NCI-H2171 treated with DMSO at 0.1 percent for 48 hours (cell line): ENCODE results near the gene E2F4.
A peak's percentile ranks its signal among the peaks of the same experiment; 100 is the strongest.

Source experiments
- DNase-seq: peaks from one replicate; lab custom pipeline; 2025; lab: John Stamatoyannopoulos, UW

The E2F4 gene

DNA sequence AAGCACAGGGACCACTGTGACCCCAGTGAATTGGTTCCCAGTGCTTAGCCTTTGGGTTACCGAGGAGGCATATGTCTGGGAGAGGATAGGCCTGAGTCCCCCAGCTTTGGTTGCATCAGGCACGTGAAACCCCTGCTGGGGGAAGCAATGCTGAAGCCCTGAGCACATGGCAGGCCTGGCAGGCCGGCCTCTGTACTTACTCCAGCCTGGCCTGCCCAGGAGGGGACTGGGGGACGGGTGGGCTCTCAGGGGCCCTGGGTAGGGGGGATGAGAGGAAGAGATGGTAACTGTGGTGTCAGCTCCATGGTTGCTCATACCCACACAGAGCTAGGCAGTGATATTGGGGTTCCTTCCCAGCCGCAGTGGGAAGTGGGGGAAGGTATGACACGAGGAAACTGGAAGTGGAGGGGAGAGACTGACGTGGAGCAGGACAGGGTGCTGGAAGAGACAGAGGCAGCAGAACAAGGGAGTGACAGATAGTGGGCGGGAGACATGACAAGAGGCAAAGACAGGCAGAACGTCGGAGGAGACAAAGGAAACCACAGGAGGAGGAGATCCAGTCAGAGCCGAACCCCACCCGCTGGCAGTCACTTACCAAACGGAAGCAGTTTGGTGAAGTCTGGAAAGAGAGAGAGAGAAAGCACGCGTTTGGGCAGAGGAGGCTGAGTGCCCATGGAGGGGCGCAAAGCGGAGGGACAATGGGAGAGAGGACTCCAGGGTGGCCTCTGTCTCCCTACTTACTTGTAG, 44.0 kb downstream of the E2F4 start:
- no peak for DNase-seq

DNA sequence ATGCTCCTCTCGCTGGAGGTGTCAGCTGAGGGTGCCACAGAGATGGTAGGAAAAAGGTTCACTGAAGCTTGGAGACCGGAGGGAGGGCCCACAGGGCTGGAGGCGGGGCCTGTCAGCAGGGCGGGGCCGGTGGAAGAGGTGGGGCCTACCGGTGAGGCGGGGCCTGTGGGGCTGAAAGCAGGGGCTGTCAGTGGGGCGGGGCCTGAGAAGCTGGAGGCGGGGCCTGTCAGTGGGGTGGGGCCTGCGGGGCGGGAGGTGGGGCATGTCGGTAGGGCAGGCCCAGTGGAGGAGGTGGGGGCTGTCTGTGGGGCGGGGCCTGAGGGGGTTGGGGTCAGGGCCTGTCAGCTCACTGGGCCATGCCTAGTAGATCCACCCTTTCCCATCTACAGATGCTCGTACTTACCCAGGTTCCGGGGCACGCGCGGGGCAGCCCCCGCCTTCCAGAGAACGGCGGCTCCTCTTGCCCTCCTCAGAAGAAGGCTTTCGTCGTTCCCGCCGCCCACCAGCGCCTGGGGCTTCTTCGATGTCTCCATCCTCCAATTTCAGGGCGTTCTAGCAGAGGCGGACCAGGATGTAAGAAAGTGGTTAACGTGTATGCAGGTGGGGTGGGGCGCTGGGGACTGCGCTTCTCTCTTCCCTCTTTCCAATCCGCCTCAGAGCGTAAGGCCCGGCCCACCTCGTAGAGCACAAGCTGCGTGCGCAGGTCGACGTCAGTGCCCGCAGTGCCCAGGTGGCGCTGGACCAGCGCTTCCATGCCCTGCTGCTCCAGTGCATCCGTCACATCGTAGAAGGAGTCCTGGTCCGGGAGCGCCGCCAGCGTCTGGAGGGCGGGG, 44.8 kb downstream of the E2F4 start:
- DNase-seq, result no peak

DNA sequence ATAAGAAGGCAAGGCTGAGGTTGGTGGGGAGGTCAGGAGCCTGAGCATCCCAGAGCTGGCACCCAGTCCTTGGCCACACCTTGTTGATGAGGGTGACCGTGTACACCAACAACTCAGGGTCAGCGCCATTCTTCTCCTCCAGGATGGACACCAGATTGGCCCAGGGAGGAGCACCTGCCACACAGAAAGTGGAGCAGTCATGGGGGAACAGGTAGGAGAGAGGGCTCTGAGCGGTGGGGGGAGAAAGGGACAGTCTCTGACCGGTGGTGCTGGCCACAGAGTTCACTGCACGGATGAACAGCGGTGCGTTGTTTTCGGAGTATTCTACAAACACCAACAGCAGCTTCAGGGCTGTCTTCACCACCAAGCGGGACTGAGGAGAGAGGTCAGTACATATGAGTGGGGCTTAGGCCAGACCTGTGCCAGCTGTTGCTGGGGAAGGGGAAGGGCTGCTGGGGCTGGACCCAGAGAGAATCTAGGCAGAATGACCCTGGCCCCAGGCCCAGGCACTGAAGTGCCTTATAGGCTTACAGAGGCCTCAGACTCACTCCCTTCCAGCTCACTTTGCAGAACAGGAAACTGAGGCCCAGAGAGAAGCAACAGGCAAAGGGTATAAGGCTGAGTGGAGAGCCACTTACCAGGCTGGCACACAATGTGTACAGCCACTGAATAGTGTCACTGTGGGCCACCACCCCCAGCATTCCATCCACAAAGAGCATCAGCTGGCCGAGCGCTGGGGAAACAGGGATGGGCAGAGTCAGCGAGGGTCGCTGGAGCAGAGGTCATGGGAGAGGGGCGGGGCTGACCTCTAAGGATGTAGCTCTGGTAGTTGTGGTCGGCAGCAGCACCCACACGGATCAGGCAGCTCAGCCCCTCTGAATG, 45.7 kb downstream of the E2F4 start:
- DNase-seq, result no peak

DNA sequence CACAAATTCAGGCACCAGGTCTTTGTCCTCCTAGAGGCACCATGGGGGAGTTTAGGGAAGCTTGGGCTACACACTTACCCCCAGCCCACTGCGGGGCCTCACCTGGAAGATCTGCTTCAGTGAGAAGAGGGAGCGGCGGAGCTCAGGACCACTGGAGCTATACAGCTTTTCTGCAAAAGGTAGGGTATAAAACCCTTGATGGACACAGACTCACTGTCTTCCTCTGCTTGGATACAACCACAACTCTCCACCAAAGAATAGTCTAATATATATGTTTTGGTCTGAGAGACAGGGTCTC, 46.3 kb downstream of the E2F4 start:
- DNase-seq, result no peak

DNA sequence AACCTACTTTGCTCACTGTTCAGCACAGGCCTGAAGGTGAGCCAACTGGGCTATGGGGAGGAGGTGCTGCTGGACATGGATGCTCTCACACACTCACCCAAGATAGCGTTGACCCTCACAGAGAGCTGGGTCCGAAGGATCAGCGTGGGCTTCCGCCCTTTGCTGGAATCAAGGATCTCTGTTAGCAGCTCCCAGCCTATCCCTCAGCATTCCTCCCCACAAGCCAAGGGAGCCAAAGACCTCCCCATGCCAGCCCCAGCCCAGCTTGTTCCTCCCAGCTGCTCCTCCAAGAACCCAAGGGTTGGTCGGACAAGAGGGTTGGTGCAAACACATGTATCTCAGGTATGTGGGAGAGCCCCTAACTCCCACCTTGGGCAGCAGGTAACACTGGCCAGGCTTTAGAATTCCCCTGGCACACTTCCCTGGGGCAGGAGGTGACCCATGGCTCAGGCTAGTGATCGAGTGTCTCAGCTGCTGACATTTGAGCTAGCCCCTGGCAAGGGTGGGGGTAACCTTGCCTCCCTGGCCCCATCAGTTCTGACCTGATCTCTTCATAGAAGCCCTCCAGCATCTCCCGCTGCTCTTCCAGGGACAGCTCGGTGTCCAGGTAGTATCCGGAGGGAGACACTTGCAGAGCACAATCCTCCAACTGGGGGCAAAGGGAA, 47.0 kb downstream of the E2F4 start:
- DNase-seq, result no peak

DNA sequence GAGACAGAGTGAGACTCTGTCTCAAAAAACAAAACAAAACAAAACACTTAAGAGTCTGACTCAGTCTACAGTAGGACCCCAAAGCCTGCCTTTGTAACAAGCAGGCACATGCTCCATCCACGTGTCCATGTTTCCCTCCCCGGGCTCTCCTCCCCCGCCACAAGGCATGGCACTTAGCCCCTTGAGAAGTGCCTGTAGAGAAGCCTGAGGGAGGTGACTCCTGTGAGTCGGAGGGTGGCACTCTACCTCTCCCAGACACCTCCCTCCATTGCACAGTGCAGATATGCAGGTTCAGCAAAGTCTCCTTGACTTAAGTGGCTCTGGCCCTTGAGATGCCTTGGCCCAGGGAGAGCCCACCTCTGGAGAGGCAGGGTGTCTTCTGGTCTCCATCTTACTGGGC, 48.6 kb downstream of the E2F4 start:
- no peak for DNase-seq

DNA sequence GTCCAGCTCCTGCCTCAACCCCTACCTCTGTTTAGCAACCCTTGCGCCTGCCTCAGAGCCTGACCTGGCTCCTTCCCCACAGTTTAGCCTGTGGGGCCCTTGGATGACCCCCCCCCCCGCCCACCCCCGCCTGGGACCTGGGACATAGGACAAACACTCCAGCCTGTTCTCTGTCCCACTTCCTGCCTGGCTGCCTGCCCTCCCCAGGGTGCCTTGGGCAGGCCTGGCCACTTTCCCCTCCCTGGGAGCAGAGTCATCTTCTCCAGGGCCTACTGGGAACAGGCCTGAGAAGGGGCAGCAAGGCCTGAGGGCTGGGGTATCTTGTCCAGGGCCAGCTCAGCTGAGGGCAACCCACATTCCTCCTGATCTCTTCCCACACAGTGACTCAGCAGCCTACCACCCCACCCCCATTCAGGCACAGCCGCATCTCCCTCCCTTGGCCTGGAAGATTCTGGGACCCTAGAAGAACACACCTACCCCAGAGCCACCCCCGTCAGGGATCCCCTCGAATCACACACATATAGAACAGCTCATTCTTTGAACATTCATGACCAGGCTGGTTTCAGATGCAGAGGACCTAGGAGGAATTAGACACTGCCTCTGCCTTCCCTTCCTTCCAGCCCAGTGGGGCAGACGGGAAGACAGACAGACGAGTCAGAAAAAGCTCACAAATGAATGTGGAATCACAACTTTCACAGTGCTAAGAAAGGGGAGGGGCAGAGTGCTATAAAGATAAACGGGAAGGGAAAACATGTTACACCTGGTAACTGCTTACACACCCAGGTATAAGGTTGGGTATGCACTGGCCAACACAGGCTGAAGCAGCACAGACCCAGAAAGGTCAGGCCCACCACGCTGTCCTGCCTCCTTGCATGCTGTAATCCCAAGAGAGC, 49.3 kb downstream of the E2F4 start:
- DNase-seq, result no peak

DNA sequence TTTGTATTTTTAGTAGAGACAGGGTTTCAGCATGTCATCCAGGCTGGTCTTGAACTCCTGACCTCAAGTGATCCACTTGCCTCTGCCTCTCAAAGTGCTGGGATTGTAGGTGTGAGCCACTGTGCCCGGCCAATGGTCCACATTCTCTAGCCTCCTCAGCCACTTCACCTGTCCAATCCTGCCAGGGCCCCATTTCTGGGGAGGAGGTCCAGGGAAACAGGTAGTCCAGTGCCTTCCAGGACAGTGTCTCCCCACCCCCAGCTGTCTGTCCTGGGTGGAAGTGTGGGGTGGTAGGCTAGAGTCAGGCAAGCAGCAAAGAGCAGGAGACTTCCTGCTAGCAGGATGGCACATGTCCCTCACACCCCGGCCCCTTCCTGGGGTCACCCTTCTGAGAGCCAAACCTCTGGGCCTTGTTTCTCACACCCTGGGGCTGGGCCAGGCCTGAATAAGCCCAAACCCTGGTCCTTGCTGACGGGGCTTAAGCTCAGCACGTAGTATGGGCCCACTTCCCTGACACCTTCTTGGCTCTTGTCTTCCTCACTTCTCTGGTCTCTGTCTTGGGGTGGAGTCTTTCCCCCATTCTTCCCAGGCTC, 50.3 kb downstream of the E2F4 start:
- no peak for DNase-seq

DNA sequence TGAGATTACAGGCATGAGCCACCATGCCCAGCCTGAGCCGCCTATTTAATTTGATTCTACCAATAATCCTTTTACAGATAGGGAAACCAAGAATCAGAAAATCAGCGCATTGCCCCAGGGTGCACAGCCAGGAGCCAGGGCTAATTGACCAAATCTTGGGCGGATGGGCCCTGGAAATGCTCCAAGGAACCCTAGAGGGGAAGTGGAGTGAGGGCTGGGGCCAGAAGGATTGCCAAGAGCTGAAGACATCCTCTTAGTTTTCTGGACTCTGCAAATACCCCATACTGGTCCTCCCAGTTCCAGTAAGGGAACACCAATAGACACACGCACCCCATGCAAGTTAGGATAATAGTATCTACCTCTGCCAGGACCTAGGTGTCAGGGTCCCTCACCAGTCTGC, 51.5 kb downstream of the E2F4 start:
- no peak for DNase-seq

DNA sequence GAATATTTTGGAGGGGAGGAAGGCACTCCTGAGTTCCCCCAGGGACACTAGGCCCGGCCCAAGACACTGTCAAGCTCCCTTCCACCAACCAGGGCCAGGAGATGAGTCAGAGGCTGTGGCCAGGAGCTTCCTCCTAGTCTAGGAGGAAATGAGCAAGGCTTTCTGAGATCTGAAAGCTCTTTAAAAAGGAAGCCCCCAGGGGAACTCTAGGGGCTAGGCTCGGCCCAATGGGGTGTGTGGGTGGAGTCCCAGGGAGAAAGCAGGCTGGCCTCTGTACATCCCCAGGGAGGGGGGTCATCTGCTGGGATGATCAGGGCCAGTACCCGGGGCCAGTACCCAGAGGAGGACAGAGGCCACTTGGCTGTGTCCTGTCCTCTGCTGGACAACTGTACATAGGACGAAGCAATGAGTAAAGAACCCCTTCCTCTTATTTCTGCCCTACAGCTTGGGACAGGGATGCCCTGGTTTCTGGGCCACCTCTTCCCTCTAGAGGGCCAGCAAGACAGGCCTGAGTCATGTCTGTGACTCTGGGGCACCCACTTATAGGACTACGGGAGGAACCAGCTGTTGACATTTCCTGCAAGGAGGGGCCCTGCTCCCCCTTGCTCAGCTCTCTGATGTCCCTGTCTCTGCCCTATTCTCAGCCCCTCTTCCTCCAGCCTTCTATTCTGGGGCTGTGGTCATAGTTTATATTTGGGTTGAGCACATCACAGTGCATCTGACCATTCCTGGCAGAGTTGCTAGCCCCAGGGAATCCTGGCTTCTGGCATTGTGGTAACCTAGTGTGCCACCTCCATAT, 52.6 kb downstream of the E2F4 start:
- DNase-seq, result no peak

DNA sequence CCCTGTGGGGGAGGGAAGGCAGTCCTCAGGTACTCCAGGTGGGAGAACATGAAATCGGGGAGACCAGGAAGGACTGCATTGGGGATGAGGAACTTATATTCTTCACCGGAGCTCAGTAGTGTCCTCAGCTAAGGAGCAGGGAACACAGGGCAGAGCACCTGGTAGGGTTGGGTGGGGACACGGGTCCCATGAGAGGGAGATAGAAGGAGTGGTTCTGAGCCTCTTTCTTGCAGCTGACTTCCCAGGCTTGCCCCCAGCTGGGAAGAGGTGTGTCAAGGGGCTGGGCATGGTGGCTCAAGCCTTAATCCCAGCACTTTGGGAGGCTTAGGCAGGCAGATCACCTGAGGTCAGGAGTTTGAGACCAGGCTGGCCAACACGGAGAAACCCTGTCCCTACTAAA, 53.2 kb downstream of the E2F4 start:
- no peak for DNase-seq

DNA sequence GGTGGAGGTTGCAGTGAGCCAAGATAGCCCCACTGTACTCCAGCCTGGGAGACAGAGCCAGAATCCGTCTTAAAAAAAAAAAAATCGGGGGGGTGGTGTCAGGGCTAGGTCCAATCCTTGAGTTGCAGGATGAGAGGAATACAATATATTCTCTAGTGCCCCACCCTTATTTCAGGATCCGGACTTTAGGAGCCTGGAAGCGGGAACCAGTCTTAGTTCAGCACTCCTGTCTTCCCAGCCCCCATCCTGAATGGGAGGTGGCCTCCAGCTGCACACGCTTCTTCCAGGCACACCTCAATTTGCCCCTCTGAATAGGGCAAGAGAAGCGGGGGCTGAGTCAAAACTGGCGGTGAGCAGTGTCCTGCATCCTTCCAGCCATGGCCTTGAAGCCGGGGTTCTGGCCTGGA, 53.7 kb downstream of the E2F4 start:
- no peak for DNase-seq

DNA sequence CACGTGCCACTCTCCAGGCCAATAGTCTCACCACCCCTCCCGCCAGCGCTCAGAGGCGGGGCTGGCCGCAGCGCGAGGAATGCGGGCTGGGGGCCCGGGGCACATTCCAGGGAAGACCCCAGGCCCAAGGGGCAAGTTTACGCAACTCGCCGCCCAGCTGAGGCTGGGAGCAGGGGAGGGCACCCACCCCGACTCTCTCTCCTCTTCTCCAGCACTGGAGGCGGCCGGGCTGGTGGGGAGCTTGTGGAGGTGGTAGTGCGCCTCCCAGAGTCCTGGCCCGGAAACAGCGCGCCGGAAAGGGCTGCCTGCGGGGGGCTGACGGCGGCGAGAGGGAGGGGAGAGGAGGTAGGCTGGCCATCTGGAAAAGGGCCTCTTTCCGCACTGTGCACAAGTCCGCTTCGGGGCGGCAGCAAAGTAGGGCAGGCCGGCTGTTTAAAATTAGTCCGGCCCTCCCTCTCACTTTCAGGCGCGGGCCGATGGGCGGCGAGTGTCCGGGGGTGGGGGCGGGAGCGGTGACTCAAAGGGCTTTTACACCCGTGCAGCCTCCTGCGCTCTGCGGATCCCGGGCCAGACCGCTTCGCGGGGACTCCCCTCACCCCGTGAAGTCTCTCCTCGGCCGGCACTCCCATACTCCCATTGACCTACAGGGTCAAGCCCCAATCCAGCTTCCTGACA, 54.3 kb downstream of the E2F4 start:
- peak; percentile 22 for DNase-seq

DNA sequence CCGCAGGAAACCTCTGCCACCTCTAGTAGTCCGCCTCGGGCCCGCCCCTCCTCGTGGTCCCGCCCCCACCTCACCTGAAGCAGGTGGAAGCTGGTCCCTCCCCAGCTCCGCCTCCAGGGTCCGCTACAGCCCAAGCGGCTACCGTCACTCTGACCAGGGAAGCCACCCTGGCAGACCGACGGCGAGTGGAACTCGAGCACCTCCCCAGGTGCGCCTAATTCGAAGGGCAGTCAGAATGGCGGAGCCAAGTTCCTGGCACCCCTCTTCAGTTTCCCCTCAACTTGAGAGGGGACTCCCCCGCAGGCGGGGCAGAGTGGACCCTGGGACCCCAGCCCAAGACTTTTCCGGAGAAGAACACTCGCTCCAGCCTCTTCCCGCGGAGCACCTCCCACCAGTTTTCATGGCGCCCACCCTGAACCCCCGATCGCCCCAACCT, 54.8 kb downstream of the E2F4 start:
- peak; percentile 44 for DNase-seq

DNA sequence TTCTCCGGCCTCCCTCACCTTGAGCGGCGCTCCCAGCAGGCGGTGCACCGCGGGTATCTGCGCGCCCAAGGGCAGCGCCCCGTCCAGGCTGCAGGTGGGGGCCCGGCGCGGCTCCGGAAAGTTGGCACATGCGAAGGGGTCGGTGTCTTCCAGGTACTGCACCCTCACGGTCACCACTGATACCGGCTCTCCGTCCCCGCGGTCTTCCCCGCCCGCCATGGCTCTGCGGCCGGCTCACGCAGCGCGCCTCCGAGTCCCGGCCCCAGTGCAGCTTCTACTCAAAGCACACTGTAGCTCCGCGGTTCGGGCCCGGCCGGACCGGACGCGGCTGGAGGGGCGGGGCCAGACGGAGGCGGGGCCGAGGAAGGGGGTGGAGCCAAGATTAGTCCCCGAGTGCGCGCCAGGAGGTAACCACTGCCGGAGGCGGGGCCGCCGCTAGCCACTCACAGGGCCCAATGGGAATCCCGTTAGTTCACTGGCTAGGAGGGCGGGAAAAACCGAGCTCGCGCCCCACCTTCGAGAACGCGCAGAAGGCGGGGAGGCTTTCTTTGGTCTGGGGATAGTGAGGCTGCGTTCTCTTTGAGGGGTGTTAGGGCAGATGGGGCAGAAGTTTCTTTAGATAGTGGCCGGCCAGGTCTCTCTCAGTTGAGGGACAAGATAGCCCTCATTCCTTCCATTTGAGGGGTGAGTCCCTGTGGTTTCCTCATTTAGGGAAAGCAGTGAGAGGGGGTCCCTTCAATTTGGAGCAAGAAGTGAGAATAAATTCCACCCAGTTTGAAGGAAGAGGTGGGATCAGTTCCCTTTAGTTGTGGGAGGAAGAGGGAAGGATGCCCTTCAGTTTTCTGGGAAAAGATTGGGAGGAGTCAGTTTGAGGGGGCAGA, 55.5 kb downstream of the E2F4 start, which contains the start of gene FHOD1:
TSS of gene FHOD1 (minus strand) at position 290 of the 881 bp plus-strand sequence. CDS start at position 219, 71 bp downstream.
- DNase-seq, result peak; percentile 91

DNA sequence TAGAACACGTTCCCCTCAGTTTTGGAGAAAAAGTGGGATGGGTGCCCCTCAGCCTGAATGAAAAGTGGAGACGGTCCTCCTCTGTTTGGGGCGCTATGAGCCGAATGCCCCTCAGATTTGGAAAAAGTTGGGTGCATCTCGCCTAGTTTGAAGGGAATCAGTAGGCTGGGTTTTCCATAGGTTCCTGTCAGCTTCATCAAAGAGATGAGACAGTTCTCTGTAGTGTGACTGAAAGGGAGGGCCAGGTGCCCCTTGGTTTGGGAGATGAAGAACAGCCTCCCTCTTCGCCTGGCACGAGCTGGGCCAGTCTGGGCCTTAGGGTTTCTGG, 56.1 kb downstream of the E2F4 start:
- no peak for DNase-seq
